Central memory CD8-positive, alpha-beta T cell (primary cell): ENCODE measurements around the gene ARHGAP4.

Experiments
- ATAC-seq: fragments of 150-1000 bp; cut with Tn5 transposase; replicated peaks from 2 replicates; pipeline ENCODE4 v1.10.0; 2022; ENCODE audit warnings: mild to moderate bottlenecking, moderate FRiP score, moderate number of reproducible peaks; ENCODE audit not compliant: poor library complexity, severe bottlenecking; ENCODE audit errors: extremely low read depth
- DNase-seq, 2 donors: peaks; one replicate each; pipeline ENCODE4 v3.0.0; 2021; ENCODE audit warnings: low spot score in 2 of 2
- H3K27ac Mint-ChIP-seq: one replicate; pipeline ENCODE4 v1.8.0; 2022; ENCODE audit warnings: low read depth, mild to moderate bottlenecking, moderate library complexity, mixed read lengths
- H3K27me3 Mint-ChIP-seq: one replicate; pipeline ENCODE4 v1.8.0; 2022; ENCODE audit warnings: mixed read lengths
- H3K36me3 Mint-ChIP-seq: one replicate; pipeline ENCODE4 v1.8.0; 2022; ENCODE audit warnings: mild to moderate bottlenecking, moderate library complexity, mixed read lengths; ENCODE audit not compliant: insufficient read depth
- H3K4me1 Mint-ChIP-seq: one replicate; pipeline ENCODE4 v1.8.0; 2022; ENCODE audit warnings: mixed read lengths
- H3K4me3 Mint-ChIP-seq: one replicate; pipeline ENCODE4 v1.8.0; 2022; ENCODE audit warnings: mild to moderate bottlenecking, moderate library complexity, mixed read lengths
- H3K9me3 Mint-ChIP-seq: one replicate; pipeline ENCODE4 v1.8.0; 2022; ENCODE audit warnings: mixed read lengths

The ARHGAP4 gene

GRCh38 chrX:153865321-153865580 is 60.8 kb downstream of the ARHGAP4 start:
- ATAC-seq (no peak), DNase-seq (no peak)
- Mint-ChIP-seq H3K9me3 (no peaks in the 10 kb centered on the region), H3K27ac (no peak overlapping the region), H3K4me3 (no peak overlapping the region), H3K36me3 (no peaks in the 10 kb centered on the region), H3K4me1 (no peaks in the 10 kb centered on the region), H3K27me3 (no peaks in the 10 kb centered on the region)

DNA sequence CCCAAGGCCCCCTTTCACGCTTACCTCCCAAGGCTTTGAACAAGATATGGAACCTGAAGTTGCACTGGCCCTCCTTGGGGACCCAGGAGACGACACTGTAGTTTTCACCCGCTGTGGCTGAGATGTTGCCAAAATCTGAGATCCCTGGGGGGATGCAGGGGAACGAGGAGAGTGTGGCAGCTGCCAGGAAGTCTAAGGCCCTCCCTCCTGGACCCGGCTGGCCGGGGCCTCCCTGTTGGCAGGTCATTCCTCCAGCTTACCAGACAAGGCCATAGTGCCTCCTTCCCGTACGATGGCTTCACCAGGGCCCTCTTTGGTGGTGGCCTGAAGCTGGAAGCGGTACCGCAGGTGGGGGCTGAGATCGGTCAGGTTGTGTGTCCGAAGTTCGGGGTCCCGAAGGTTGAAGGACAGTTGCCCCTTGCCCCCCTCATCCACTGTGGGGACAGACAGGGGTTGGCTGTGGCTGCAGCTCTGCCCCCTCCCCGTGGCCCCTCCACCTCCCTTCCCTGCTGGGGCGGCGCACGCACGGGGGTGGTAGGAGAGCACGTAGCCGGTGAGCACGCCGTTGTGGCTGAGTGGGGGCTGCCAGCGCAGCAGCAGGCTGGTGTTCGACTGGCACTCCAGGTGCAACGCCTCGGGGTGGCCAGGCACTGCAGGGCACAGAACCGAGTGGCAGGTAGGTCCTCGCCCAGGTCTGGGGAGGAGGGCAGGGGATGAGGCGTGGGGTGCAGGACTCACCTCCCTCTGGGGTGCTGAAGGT is 61.3 kb downstream of the ARHGAP4 start:
- H3K27me3 Mint-ChIP-seq, result no peaks in the 10 kb centered on the region
- no peak overlapping the region for H3K27ac Mint-ChIP-seq
- no peak for ATAC-seq
- H3K36me3 Mint-ChIP-seq, result no peaks in the 10 kb centered on the region
- no peaks in the 10 kb centered on the region for H3K9me3 Mint-ChIP-seq
- no peaks in the 10 kb centered on the region for H3K4me1 Mint-ChIP-seq
- H3K4me3 Mint-ChIP-seq, result no peak overlapping the region
- DNase-seq, result no peak

- Mint-ChIP-seq H3K27me3 (no peaks in the 10 kb centered on the region), H3K9me3 (no peaks in the 10 kb centered on the region), H3K4me3 (no peak overlapping the region), H3K36me3 (no peaks in the 10 kb centered on the region), H3K27ac (no peak overlapping the region), H3K4me1 (no peaks in the 10 kb centered on the region)
- DNase-seq (no peak), ATAC-seq (no peak)
Measured at GRCh38 chrX:153864101-153864500, 62.0 kb downstream of the ARHGAP4 start.

GRCh38 chrX:153863251-153863991 is 62.6 kb downstream of the ARHGAP4 start:
- no peak overlapping the region for H3K27ac Mint-ChIP-seq
- H3K27me3 Mint-ChIP-seq, result no peaks in the 10 kb centered on the region
- ATAC-seq (no peak), DNase-seq (no peak)
- no peak overlapping the region for H3K4me3 Mint-ChIP-seq
- H3K9me3 Mint-ChIP-seq, result no peaks in the 10 kb centered on the region
- no peaks in the 10 kb centered on the region for H3K4me1 Mint-ChIP-seq
- no peaks in the 10 kb centered on the region for H3K36me3 Mint-ChIP-seq

DNA sequence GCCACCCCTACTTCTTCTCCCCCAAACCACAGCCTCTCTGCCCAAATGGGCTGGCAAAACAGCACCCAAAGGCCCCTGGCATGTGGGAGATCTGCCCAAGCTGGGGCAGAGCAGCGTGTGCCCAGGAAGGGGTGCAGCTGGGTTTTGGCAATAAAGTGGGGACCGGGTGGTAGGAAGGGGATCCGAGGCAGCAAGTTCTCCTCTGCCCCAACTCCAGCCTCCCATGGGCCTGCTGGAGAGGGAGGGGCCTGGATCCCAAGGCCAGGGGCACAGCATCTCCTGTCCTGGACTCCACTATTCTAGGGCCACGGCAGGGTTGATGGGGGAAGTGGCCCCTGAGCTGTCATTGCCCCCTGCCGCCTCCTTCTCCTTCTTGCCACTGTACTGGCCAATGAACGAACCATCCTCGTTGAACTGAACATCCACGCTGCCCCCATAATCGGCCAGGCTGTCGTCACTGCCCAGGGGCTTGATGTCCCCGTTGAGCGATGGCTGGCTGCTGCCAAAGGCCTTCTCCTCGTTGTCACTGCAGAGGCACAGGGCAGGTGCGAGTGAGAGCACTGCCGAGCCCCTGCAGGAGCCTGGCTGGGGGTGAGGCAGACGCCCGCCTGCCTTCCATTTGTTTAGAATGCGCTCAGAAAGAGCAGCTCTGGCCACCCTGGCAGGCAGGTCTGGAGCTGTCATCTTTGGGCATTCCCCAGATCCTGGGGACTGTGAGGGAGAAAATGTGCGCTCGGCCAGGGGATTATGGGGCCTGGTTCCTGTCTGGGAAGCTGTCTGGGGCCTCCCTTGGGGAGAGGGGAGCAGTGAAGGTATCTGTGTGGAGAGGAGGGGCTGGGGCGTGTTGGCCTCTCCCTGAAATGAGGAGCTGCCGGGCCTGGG is 63.5 kb downstream of the ARHGAP4 start:
- Mint-ChIP-seq H3K9me3 (no peaks in the 10 kb centered on the region), H3K4me3 (no peak overlapping the region), H3K4me1 (peaks cover 2% of the 10 kb centered on the region), H3K27ac (no peak overlapping the region), H3K36me3 (no peaks in the 10 kb centered on the region), H3K27me3 (no peaks in the 10 kb centered on the region)
- DNase-seq (no peak), ATAC-seq (no peak)

GRCh38 chrX:153861733-153862310 is 64.2 kb downstream of the ARHGAP4 start:
- H3K27ac Mint-ChIP-seq, result no peak overlapping the region
- no peak for DNase-seq
- no peaks in the 10 kb centered on the region for H3K36me3 Mint-ChIP-seq
- H3K4me3 Mint-ChIP-seq, result no peak overlapping the region
- H3K9me3 Mint-ChIP-seq, result no peaks in the 10 kb centered on the region
- ATAC-seq, result no peak
- no peaks in the 10 kb centered on the region for H3K27me3 Mint-ChIP-seq
- H3K4me1 Mint-ChIP-seq, result peaks cover 10% of the 10 kb centered on the region

DNA sequence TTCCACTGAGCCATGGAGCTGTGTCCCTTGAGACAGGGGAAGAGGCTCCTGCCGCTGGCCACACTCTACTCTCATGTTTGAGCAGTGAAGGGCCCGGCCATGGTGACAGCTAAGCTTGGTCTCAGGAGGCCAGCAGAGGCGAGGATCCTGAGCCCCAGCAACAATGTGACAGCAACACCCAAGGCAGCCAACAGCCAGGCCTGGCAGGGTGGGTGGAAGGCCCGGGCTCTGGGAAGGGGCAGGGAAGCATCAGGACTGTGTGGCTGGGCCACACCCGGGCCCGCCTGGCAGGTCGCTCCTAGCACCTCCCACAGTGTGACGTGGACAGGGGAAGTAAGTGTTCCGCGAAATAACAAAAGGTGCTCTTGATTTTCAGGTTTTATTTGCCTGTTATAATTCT is 64.9 kb downstream of the ARHGAP4 start:
- no peak overlapping the region for H3K4me3 Mint-ChIP-seq
- H3K36me3 Mint-ChIP-seq, result no peaks in the 10 kb centered on the region
- no peak for ATAC-seq
- peaks cover 10% of the 10 kb centered on the region for H3K4me1 Mint-ChIP-seq
- DNase-seq, result no peak
- no peaks in the 10 kb centered on the region for H3K9me3 Mint-ChIP-seq
- no peaks in the 10 kb centered on the region for H3K27me3 Mint-ChIP-seq
- H3K27ac Mint-ChIP-seq, result no peak overlapping the region
